EL (cell line): ENCODE measurements around the gene MTX2.
A peak's percentile ranks its signal among the peaks of the same experiment; 100 is the strongest.

ENCODE experiments used
- DNase-seq: peaks from one replicate; pipeline ENCODE4 v3.0.0-alpha.2; 2016

MTX2 gene

GRCh38 chr2:176269319-176270099, at the start of gene MTX2:
Gene MTX2 (plus strand): TSS chr2:176269442. CDS start chr2:176269630, 188 bp downstream.
- DNase-seq: peak; percentile 73

GRCh38 chr2:176227874-176228273, 41.4 kb upstream of the MTX2 start:
- no peak for DNase-seq

GRCh38 chr2:176234156-176234555, 35.1 kb upstream of the MTX2 start:
- no peak for DNase-seq

GRCh38 chr2:176234940-176235339, 34.3 kb upstream of the MTX2 start:
- DNase-seq: no peak

- no peak for DNase-seq
Measured at GRCh38 chr2:176237456-176237855, 31.8 kb upstream of the MTX2 start.

GRCh38 chr2:176239031-176239430, 30.2 kb upstream of the MTX2 start:
- no peak for DNase-seq

GRCh38 chr2:176240301-176240700, 28.9 kb upstream of the MTX2 start:
- no peak for DNase-seq

- DNase-seq: no peak
Measured at GRCh38 chr2:176242276-176242675, 27.0 kb upstream of the MTX2 start.

GRCh38 chr2:176246331-176246730, 22.9 kb upstream of the MTX2 start:
- no peak for DNase-seq

- DNase-seq: no peak
Measured at GRCh38 chr2:176247859-176248258, 21.4 kb upstream of the MTX2 start.

GRCh38 chr2:176251928-176252327, 17.3 kb upstream of the MTX2 start:
- no peak for DNase-seq

- no peak for DNase-seq
Measured at GRCh38 chr2:176260689-176261088, 8.6 kb upstream of the MTX2 start.

- DNase-seq: no peak
Measured at GRCh38 chr2:176261136-176261535, 8.1 kb upstream of the MTX2 start.

- DNase-seq: no peak
Measured at GRCh38 chr2:176268976-176269318, 295 bp upstream of the MTX2 start.

GRCh38 chr2:176270100-176270750, 983 bp downstream of the MTX2 start:
- no peak for DNase-seq

- DNase-seq: no peak
Measured at GRCh38 chr2:176272870-176273459, 3.7 kb downstream of the MTX2 start.

- DNase-seq: no peak
Measured at GRCh38 chr2:176278927-176279326, 9.7 kb downstream of the MTX2 start.

GRCh38 chr2:176280156-176280555, 10.9 kb downstream of the MTX2 start:
- peak; percentile 23 for DNase-seq

GRCh38 chr2:176280867-176281658, 11.8 kb downstream of the MTX2 start:
- peak; percentile 87 for DNase-seq

GRCh38 chr2:176283291-176284068, 14.2 kb downstream of the MTX2 start:
- peak; percentile 56 for DNase-seq

GRCh38 chr2:176284461-176285049, 15.3 kb downstream of the MTX2 start:
- DNase-seq: no peak

GRCh38 chr2:176285321-176285720, 16.1 kb downstream of the MTX2 start:
- DNase-seq: peak; percentile 20
